ENCODE measurements around the gene ST7. TPM values are rescaled to one million over a fixed set of nuclear protein-coding genes. Genes with fewer than 3 reads are reported as not detected.

Gene ST7
- polyA plus RNA-seq, 1 donor (not counting 4 experiments of a cell fraction or from before 2014, with no cell fraction given), result 16.9 TPM

GRCh38 chr7:116968631-116969030 lies 15.3 kb downstream of the ST7 start:
- dilution Hi-C loops (cut with MboI; ENCODE audit: extremely low pct_ligation_motif_present, low sequenced_read_pairs), result no loop called here
- H3K4me1 ChIP-seq (ENCODE audit: control insufficient read depth, extremely low read depth, insufficient read depth, low read length), result peaks cover 5% of the 10 kb centered on the region
- no peak overlapping the region for H3K9ac ChIP-seq (ENCODE audit: control insufficient read depth, extremely low read depth, insufficient read depth, low read length)
- no peaks in the 10 kb centered on the region for H3K27me3 ChIP-seq (ENCODE audit: control insufficient read depth, extremely low read depth, insufficient read depth, low read length)
- no peak overlapping the region for H3K4me3 ChIP-seq (ENCODE audit: control insufficient read depth in 2 of 3, extremely low read depth in 1 of 3, insufficient read depth in 2 of 3, low read depth in 1 of 3, low read length in 3 of 3)
- H3K9me1 ChIP-seq (ENCODE audit: control insufficient read depth, extremely low read depth, insufficient read depth, low read length), result no peaks in the 10 kb centered on the region
- no peak overlapping the region for H2AFZ ChIP-seq (ENCODE audit: control insufficient read depth, low read length)
- H3K4me2 ChIP-seq (ENCODE audit: control insufficient read depth, extremely low read depth, insufficient read depth, low read depth, low read length), result no peak overlapping the region
- FAIRE-seq (no peak), DNase-seq (ENCODE audit: low read depth, low spot score) (no peak)
- H3K27ac ChIP-seq (ENCODE audit: control insufficient read depth, insufficient read depth, low read length), result no peak overlapping the region
- peaks cover 30% of the 10 kb centered on the region for H3K79me2 ChIP-seq (ENCODE audit: control insufficient read depth, insufficient read depth, low read length)
- no peaks in the 10 kb centered on the region for H4K20me1 ChIP-seq (ENCODE audit: control insufficient read depth, extremely low read depth, insufficient read depth, low read length)
- no peaks in the 10 kb centered on the region for H3K36me3 ChIP-seq (ENCODE audit: control insufficient read depth in 2 of 2, extremely low read depth in 1 of 2, insufficient read depth in 2 of 2, low read length in 2 of 2)
- no peak for TF ChIP-seq EZH2 (IDR thresholded peaks at IDR 0.05; ENCODE audit: low read length)
- no peak for TF ChIP-seq CTCF (optimal IDR thresholded peaks at IDR 0.05 in 1 of 3, IDR thresholded peaks at IDR 0.05 in 1 of 3, conservative IDR thresholded peaks at IDR 0.05 in 1 of 3; ENCODE audit: extremely low read depth in 1 of 3, insufficient read depth in 2 of 3, low read length in 3 of 3)
- no peaks in the 10 kb centered on the region for H3K9me3 ChIP-seq (ENCODE audit: control insufficient read depth, low read depth, low read length)

GRCh38 chr7:116969371-116969902 lies 16.1 kb downstream of the ST7 start:
- no peak overlapping the region for H3K4me3 ChIP-seq (ENCODE audit: control insufficient read depth in 2 of 3, extremely low read depth in 1 of 3, insufficient read depth in 2 of 3, low read depth in 1 of 3, low read length in 3 of 3)
- H3K4me1 ChIP-seq (ENCODE audit: control insufficient read depth, extremely low read depth, insufficient read depth, low read length), result peaks cover 5% of the 10 kb centered on the region
- H3K9ac ChIP-seq (ENCODE audit: control insufficient read depth, extremely low read depth, insufficient read depth, low read length), result no peak overlapping the region
- H3K27ac ChIP-seq (ENCODE audit: control insufficient read depth, insufficient read depth, low read length), result no peak overlapping the region
- H3K79me2 ChIP-seq (ENCODE audit: control insufficient read depth, insufficient read depth, low read length), result peaks cover 24% of the 10 kb centered on the region
- no peaks in the 10 kb centered on the region for H3K36me3 ChIP-seq (ENCODE audit: control insufficient read depth in 2 of 2, extremely low read depth in 1 of 2, insufficient read depth in 2 of 2, low read length in 2 of 2)
- H2AFZ ChIP-seq (ENCODE audit: control insufficient read depth, low read length), result no peak overlapping the region
- no peak overlapping the region for H3K4me2 ChIP-seq (ENCODE audit: control insufficient read depth, extremely low read depth, insufficient read depth, low read depth, low read length)
- no peak for FAIRE-seq
- H3K9me1 ChIP-seq (ENCODE audit: control insufficient read depth, extremely low read depth, insufficient read depth, low read length), result no peaks in the 10 kb centered on the region
- no peaks in the 10 kb centered on the region for H4K20me1 ChIP-seq (ENCODE audit: control insufficient read depth, extremely low read depth, insufficient read depth, low read length)
- no peak for TF ChIP-seq CTCF (optimal IDR thresholded peaks at IDR 0.05 in 1 of 3, IDR thresholded peaks at IDR 0.05 in 1 of 3, conservative IDR thresholded peaks at IDR 0.05 in 1 of 3; ENCODE audit: extremely low read depth in 1 of 3, insufficient read depth in 2 of 3, low read length in 3 of 3)
- no peak for TF ChIP-seq EZH2 (IDR thresholded peaks at IDR 0.05; ENCODE audit: low read length)
- H3K9me3 ChIP-seq (ENCODE audit: control insufficient read depth, low read depth, low read length), result no peaks in the 10 kb centered on the region
- H3K27me3 ChIP-seq (ENCODE audit: control insufficient read depth, extremely low read depth, insufficient read depth, low read length), result no peaks in the 10 kb centered on the region
- dilution Hi-C loops (cut with MboI; ENCODE audit: extremely low pct_ligation_motif_present, low sequenced_read_pairs), result no loop called here
- no peak for DNase-seq (ENCODE audit: low read depth, low spot score)
